ENCODE data around the gene GGN.

GRCh38 chr19:38409631-38410133, 21.8 kb upstream of the GGN start:
- TF ChIP-seq CTCF (IDR thresholded peaks at IDR 0.05) (no peak), EP300 (IDR thresholded peaks at IDR 0.05) (no peak), POLR2A (IDR thresholded peaks at IDR 0.05) (no peak), POLR2AphosphoS5 (IDR thresholded peaks at IDR 0.05) (no peak)

Data from sigmoid colon (tissue), 4 donors.